GM10266 (cell line): ENCODE results near the gene NEIL1.
"Not testable (repeated sequence)": the region's sequence is repeated elsewhere in the genome, so short reads cannot be mapped to it uniquely, and the experiment has no call there.

ENCODE experiments used
- DNase-seq: peaks from one replicate; pipeline ENCODE4 v3.0.0; 2012; ENCODE audit errors: extremely low spot score
- TF ChIP-seq, protein P1 (sequence below): IDR thresholded peaks from 2 replicates; pipeline ENCODE4 v1.5.1; 2012; ENCODE audit warnings: mild to moderate bottlenecking, low read depth; ENCODE audit not compliant: control insufficient read depth, insufficient read depth; ENCODE audit errors: missing control alignments

Gene NEIL1

DNA sequence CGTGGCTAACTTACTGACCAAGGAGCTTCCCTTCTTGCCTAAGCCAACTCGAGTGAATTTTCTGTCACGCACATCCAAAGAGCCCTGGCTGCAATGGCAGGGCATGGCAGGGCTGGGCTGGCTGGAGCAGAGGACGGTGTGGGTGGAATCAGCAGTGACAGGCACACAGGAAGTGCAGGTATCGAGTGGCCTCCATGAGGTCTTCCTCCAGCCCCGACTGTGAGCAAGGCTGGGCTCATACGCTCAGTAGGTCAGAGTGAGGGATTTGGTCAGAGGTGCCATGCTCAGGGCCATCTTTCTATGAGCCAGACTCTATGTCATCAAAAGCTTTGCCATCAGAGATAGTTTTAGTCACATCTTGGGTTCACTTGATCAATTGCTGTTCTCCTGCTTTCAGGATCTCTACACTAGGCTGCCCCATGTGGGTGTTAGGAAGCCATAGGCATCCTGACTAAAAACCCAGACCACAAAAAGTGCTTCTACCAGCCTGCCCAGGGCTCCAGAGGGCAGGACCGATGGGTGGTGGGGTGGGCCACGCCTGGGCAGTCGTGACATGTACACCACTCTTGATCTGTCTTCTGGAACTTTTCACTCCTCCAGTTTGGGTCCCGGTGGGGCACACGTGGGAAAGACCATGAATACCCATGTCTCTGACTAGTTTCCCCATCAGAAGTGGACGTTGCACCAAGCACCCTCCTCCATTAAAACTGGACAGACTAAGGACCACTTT is 33.6 kb upstream of the NEIL1 start:
- TF ChIP-seq, protein P1, sequence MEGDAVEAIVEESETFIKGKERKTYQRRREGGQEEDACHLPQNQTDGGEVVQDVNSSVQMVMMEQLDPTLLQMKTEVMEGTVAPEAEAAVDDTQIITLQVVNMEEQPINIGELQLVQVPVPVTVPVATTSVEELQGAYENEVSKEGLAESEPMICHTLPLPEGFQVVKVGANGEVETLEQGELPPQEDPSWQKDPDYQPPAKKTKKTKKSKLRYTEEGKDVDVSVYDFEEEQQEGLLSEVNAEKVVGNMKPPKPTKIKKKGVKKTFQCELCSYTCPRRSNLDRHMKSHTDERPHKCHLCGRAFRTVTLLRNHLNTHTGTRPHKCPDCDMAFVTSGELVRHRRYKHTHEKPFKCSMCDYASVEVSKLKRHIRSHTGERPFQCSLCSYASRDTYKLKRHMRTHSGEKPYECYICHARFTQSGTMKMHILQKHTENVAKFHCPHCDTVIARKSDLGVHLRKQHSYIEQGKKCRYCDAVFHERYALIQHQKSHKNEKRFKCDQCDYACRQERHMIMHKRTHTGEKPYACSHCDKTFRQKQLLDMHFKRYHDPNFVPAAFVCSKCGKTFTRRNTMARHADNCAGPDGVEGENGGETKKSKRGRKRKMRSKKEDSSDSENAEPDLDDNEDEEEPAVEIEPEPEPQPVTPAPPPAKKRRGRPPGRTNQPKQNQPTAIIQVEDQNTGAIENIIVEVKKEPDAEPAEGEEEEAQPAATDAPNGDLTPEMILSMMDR, result no peak
- DNase-seq, result no peak

DNA sequence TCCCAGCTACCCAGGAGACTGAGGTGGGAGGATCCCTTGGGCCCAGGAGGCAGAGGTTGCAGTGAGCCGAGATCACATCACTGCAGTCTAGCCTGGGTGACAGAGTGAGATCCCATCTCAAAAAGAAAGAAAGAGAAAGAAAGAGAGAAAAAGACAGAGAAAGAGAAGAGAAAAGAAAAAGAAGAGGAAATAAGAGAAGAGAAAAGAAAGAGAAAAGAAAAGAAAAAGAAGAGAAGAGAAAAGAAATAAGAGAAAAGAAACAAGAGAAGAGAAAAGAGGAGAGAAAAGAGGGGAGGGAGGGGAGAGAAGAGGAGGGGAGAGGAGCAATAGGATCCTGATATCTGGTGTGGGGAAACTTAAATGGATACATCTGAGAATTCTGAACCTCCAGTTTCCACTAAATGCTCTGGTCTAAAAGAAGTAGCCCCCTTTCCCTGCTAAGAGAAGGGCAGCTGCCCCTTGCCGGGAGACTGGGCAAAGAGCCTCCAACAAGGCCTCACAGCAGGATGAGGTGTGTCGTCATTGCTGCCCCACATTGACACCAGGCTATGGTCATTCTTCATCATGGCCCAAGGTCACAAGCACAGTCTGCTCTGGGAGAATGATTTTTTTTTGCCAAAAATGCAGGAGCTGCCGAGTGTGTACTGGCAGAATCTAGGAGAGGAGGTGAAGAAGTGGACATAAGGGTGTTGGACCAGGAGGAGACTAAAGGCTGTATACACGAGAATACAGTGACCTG is 32.1 kb upstream of the NEIL1 start:
- DNase-seq, result no peak
- TF ChIP-seq, protein P1, result no peak

DNA sequence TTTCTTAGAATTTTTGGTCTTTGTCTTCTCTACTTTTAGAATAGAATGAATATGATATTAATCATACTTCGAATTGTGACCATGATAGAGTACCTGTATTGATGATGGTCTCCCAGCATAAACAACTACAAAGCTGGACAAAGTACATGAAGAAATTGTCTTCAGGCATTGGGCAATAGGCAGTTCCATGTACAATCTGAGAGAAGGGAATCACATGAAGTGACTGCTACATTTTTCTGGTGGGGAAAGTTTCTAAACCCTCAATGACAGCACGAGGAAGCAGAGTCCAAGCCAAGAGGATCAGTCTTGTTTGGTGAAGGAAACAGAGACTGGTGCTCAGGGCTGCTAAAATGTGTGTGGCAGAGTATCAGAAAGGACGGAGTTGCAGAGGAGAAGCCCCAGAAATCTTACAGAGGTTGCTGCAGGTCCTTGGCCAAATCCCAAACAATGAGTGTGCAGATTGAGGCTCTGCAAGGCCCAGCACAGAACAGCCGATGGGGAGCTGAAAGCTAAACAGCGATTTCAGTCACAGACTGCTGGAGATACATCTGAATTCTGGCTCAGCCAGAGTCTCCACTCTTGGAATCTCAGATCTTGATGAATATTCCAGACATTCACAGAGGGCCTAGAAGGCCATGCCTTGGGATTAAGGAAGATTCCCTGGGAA is 27.5 kb upstream of the NEIL1 start:
- DNase-seq, result not testable (repeated sequence)

DNA sequence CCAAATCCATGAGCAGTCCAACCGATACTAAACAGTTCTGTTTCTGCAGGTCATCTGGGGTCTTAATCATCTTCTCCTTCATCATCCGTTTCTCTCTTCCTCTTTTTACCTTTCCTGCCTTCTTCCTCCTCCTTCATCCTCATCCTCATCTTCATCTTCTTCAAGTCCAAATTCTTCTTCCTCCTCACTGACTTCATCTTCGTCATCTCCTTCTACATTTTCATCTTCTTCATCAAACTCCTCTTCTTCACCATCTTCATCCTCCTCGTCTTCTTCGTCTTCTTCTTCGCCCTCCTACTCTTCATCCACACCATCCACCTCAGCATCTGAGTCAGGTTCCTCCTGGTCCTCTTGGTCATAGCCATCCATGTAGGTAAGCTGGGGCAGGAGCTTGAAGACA is 25.1 kb upstream of the NEIL1 start:
- TF ChIP-seq, protein P1, result no peak

DNA sequence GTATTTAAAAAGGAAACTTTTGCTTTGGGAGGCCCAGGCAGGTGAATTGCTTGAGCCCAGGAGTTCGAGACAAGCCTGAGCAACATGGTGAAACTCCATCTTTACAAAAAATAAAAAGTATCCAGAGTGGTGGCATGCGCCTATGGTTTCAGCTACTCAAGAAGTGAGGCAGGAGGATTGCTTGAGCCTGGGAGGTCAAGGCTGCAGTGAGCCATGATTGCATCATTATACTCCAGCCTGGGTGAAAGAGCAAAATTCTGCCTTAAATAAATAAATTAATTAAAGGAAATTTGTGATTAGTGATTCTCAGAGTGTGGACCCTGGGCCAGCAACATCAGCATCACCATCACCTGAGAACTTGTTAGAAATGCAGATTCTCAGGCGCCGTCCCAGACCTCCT is 20.9 kb upstream of the NEIL1 start:
- DNase-seq, result no peak
- TF ChIP-seq, protein P1, result no peak

More for the DNA sequence above, 25.1 kb upstream of the NEIL1 start:
- no peak for DNase-seq

DNA sequence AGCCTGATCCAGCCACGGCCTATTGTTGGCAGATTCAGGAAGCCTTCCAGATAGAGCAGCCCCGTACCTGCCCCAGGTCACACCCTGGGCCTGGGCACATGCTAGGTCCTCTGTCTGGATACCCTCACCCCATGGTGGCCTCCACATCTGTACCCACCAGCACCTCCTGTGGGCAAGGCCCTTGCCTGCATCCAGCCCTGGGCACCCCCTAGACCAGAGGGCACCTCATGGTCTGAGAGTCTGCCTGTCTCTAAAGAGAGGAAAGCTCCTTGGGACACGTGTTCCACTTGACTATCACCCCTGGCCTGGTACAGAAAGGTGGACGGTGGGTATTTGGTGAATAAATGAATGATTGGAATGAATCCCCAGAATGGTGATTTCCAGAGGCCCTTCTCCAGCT is 19.8 kb upstream of the NEIL1 start:
- no peak for DNase-seq
- TF ChIP-seq, protein P1, result no peak

DNA sequence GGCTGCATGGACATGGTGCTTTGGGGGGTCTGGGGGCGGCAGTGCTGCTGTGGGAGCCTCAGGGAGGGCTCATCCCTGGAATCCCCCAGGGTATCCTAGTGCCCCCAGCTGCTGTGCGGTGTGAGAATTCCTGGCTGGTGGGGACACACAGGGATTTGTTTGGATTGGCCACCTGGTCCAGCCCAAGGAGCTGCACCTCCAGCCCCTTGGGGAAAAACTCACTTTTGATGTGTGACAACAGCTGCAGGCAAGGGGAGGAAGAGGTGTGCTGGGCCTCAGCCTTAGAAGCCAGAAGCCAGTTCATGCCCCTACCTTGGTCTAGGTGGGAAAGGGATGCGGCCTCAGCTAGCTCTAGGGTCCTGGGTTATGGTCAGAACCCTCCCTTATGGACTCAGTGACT is 19.3 kb upstream of the NEIL1 start:
- no peak for DNase-seq
- TF ChIP-seq, protein P1, result no peak
